Right atrium auricular region (tissue), 2 donors: ENCODE measurements around the gene PTPRN2. TPM values are rescaled to one million over a fixed set of nuclear protein-coding genes. Genes with fewer than 3 reads are reported as not detected.

ENCODE experiments used
- DNase-seq: peaks from one replicate; pipeline ENCODE4 v3.0.0-alpha.2; 2019; ENCODE audit warnings: low spot score
- H3K27ac ChIP-seq, 2 donors: fragments of 200-600 bp; sonication (generic); 1 replicate in 1 of 2; 2 replicates in 1 of 2; pipeline ENCODE4 v1.5.1; 2016 to 2019
- H3K27me3 ChIP-seq, 2 donors: fragments of 200-600 bp; sonication (generic); one replicate each; pipeline versions ENCODE4 v1.5.1 to v1.6.0; 2017 to 2019
- H3K36me3 ChIP-seq: fragments of 200-600 bp; sonication (generic); one replicate; pipeline ENCODE4 v1.5.1; 2016
- H3K4me1 ChIP-seq, 2 donors: fragments of 200-600 bp; sonication (generic); one replicate each; pipeline versions ENCODE4 v1.5.1 to v1.6.0; 2017 to 2019
- H3K4me3 ChIP-seq, 2 donors: fragments of 200-600 bp; sonication (generic); 1 replicate in 1 of 2; 2 replicates in 1 of 2; pipeline ENCODE4 v1.5.1; 2017 to 2019; ENCODE audit warnings: mild to moderate bottlenecking in 1 of 2, moderate library complexity in 1 of 2
- H3K9me3 ChIP-seq, 2 donors: fragments of 200-600 bp; sonication (generic); one replicate each; pipeline ENCODE4 v1.5.1; 2019
- total RNA-seq, 2 donors: library from RNA; depleted of rRNA; stranded (reverse); fragments of >200 nt; gene quantifications; one replicate each; pipeline ENCODE4 v1.1.0, GENCODE V29; 2016
- TF ChIP-seq, protein P1 (sequence below), 2 donors: fragments of 200-600 bp; sonication (generic); IDR thresholded peaks; one replicate each; pipeline ENCODE4 v1.5.1; 2019; ENCODE audit warnings: antibody characterized with exemption in 2 of 2

Gene PTPRN2
- total RNA-seq, 2 donors from 2014 or later = 2.6 to 2.7 TPM

DNA sequence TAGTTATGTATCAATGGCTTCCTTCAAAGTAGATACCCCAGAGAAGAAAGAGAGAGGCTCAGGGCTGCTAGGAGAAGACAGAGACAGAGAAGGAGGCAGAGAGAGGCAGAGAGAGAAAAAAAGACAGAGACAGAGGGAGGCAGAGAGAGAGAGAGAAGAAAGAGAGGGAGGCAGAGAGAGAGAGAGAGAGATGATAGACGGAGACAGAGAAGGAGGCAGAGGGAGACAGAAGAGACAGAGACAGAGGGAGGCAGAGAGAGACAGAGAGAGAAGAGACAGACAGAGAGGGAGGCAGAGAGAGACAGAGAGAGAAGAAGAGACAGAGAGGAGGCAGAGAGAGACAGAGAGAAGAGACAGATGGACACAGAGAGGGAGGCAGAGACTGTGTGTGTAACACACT lies 1062.9 kb downstream of the PTPRN2 start:
- Histone ChIP-seq H3K9me3 (no peaks in the 10 kb centered on the region), H3K27ac (no peak overlapping the region), H3K27me3 (no peaks in the 10 kb centered on the region), H3K4me1 (no peaks in the 10 kb centered on the region), H3K4me3 (no peak overlapping the region), H3K36me3 (no peaks in the 10 kb centered on the region)
- TF ChIP-seq, protein P1, sequence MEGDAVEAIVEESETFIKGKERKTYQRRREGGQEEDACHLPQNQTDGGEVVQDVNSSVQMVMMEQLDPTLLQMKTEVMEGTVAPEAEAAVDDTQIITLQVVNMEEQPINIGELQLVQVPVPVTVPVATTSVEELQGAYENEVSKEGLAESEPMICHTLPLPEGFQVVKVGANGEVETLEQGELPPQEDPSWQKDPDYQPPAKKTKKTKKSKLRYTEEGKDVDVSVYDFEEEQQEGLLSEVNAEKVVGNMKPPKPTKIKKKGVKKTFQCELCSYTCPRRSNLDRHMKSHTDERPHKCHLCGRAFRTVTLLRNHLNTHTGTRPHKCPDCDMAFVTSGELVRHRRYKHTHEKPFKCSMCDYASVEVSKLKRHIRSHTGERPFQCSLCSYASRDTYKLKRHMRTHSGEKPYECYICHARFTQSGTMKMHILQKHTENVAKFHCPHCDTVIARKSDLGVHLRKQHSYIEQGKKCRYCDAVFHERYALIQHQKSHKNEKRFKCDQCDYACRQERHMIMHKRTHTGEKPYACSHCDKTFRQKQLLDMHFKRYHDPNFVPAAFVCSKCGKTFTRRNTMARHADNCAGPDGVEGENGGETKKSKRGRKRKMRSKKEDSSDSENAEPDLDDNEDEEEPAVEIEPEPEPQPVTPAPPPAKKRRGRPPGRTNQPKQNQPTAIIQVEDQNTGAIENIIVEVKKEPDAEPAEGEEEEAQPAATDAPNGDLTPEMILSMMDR (IDR thresholded peaks at IDR 0.05) = no peak
- no peak for DNase-seq

DNA sequence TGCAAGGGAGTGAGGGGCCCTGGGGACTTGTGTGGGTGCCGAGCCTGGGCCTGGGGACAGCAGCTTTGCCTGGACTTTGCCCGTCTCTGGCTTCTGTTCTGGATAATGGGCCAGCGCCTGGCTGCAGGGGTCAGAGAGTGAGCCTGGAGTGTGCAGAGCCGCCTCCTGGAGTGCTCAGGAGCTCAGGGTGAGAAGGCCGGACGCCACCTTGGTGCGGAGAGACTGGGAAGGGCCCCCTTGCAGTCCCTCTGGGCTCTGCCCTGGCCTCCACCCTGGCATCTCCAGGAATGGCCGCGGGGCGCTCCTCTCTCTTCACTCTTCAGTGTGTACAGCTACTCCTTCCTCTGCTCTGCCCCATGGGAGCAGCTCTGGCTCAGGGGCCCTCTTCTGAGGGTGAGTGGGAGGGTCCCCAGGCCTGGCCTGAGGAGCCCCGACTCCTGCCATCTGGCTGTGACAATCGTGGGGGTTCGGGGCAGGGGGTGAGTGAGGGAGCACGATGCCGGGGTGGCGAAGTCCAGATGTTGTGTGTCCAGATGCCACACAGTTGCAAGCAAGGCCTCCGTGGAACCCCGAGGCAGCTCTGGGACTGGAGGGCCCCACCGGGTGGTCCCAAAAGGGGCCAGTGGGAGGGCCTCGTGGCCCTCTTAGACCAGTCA lies 1063.7 kb downstream of the PTPRN2 start:
- H3K27me3 ChIP-seq = no peaks in the 10 kb centered on the region
- H3K4me3 ChIP-seq = no peak overlapping the region
- no peaks in the 10 kb centered on the region for H3K36me3 ChIP-seq
- TF ChIP-seq, protein P1 (IDR thresholded peaks at IDR 0.05) = no peak
- no peak overlapping the region for H3K27ac ChIP-seq
- H3K4me1 ChIP-seq = no peaks in the 10 kb centered on the region
- H3K9me3 ChIP-seq = no peaks in the 10 kb centered on the region
- DNase-seq = peak; percentile 44

DNA sequence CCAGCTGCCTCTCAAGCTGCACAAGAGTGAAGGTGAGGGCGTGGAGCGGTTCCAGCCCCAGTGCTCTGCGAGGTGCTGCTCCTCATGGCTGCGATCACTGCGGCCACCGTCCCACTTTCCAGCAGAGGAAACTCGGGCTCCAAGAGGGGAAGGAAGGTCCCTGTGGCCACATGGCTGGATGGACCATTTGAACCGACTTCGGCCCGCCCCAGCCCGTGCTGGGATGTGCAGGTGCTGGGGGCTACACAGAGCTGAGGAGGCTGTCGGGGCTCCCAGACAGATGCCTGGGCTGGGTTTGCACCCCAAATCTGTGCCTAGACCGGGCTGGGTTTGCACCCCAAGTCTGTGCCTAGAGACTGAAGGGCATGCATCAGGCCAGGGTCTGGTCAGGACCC lies 1064.3 kb downstream of the PTPRN2 start:
- Histone ChIP-seq H3K4me3 (no peak overlapping the region), H3K4me1 (no peaks in the 10 kb centered on the region), H3K9me3 (no peaks in the 10 kb centered on the region), H3K36me3 (no peaks in the 10 kb centered on the region), H3K27ac (no peak overlapping the region), H3K27me3 (no peaks in the 10 kb centered on the region)
- peak; percentile 21 for DNase-seq
- TF ChIP-seq, protein P1 (IDR thresholded peaks at IDR 0.05) = no peak

DNA sequence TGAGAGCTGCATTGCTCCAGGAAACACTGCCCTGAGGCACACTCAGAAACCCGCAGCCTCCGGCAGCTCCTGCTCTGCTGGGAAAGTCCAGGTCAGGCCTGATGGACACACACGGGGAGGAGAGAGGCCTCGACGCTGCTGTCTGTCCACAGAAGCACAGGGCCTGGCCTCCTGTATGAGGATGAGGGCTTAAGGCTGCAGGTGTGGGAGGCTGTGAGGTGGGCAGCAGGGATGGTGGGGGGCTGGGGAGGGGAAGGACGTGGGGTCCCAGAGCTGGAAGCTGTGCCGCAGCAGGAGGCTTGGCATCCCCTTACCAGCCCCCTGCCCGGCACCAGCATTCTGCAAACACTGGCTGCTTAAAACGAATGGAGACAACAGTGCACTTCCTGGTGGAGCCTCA lies 1064.7 kb downstream of the PTPRN2 start:
- Histone ChIP-seq H3K9me3 (no peaks in the 10 kb centered on the region), H3K36me3 (no peaks in the 10 kb centered on the region), H3K4me1 (no peaks in the 10 kb centered on the region), H3K27ac (no peak overlapping the region), H3K27me3 (no peaks in the 10 kb centered on the region), H3K4me3 (no peak overlapping the region)
- peak; percentile 28 for DNase-seq
- TF ChIP-seq, protein P1 (IDR thresholded peaks at IDR 0.05) = no peak

DNA sequence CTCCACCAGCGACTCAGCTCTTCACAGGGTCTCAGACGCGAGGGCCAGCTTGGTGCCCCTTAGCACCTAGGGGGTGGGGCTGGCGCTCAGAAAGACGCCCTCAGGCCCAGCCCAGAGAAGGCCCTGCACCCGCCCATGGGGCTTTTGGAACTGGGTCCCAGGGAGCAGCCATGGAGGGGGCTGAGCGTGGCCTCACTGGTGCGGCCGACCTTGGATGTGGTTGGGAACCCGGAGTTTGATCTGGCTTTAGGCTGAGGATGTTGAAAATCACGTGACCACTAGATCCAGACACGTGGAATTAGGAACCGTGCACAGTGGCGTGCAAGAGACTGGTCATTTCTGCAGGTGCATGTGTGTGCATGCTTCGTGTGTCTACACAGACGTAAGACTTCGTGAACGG lies 1065.4 kb downstream of the PTPRN2 start:
- Histone ChIP-seq H3K4me3 (no peak overlapping the region), H3K36me3 (no peaks in the 10 kb centered on the region), H3K4me1 (no peaks in the 10 kb centered on the region), H3K27ac (no peak overlapping the region), H3K9me3 (no peaks in the 10 kb centered on the region), H3K27me3 (no peaks in the 10 kb centered on the region)
- TF ChIP-seq, protein P1 (IDR thresholded peaks at IDR 0.05) = no peak
- DNase-seq = peak; percentile 40

DNA sequence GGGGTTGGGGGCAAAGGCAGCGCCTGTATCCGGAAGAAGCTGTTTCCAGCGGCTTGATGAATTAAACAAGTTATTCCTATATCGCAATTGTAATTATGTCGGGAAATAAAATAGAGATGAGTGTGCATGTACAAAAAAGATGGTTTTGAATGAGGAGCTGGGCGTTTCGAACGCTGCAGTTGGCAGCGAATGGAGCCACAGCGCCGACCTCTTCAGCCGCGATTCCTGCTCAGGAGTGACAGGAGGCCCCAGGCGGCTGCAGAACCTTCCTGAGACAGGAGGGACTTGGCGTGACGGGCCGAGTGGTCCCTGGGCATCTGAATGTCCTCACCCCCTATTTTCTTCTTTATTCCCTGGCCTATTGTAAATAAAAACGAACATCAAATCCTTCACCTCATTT lies 1065.9 kb downstream of the PTPRN2 start:
- peak; percentile 7 for DNase-seq
- Histone ChIP-seq H3K27ac (no peak overlapping the region), H3K36me3 (no peaks in the 10 kb centered on the region), H3K4me3 (no peak overlapping the region), H3K9me3 (no peaks in the 10 kb centered on the region), H3K27me3 (no peaks in the 10 kb centered on the region), H3K4me1 (no peaks in the 10 kb centered on the region)
- TF ChIP-seq, protein P1 (IDR thresholded peaks at IDR 0.05) = no peak
